ENCODE data around the gene TMEM59L.

GRCh38 chr19:18612772-18613588, at the start of gene TMEM59L:
- TF ChIP-seq CTCF (IDR thresholded peaks at IDR 0.05) = no peak
- no peak for TF ChIP-seq POLR2A (IDR thresholded peaks at IDR 0.05)
